Fibroblast of lung (primary cell): Measurements from ENCODE around the gene HAND1. TPM values are rescaled to one million over a fixed set of nuclear protein-coding genes. Genes with fewer than 3 reads are reported as not detected.

Experiments used
- DNase-seq, 2 donors: peaks; one replicate each; pipeline versions ENCODE4 v3.0.0 to v3.0.0-alpha.2; 2010; ENCODE audit warnings: low read depth in 2 of 2
- H2AFZ ChIP-seq: 2 replicates; pipeline ENCODE4 v1.5.1; 2012; ENCODE audit warnings: low read length, control low read depth, inconsistent platforms
- H3K27ac ChIP-seq: 2 replicates; pipeline ENCODE4 v1.5.1; 2011; ENCODE audit warnings: low read length, control low read depth; ENCODE audit not compliant: insufficient read depth
- H3K27me3 ChIP-seq: 2 replicates; pipeline ENCODE4 v1.5.1; 2011; ENCODE audit warnings: mild to moderate bottlenecking, low read length; ENCODE audit not compliant: control insufficient read depth, insufficient read depth
- H3K36me3 ChIP-seq: 2 replicates; pipeline ENCODE4 v1.5.1; 2011; ENCODE audit warnings: low read length; ENCODE audit not compliant: control insufficient read depth, insufficient read depth
- H3K4me1 ChIP-seq: 2 replicates; pipeline ENCODE4 v1.5.1; 2011; ENCODE audit warnings: low read length; ENCODE audit not compliant: control insufficient read depth, insufficient read depth; ENCODE audit errors: extremely low read depth
- H3K4me2 ChIP-seq: 2 replicates; pipeline ENCODE4 v1.5.1; 2011; ENCODE audit warnings: low read length, control low read depth; ENCODE audit not compliant: insufficient read depth; ENCODE audit errors: extremely low read depth
- H3K4me3 ChIP-seq, 4 experiments: fragments of 200-600 bp in 1 of 4; sonication (generic) in 1 of 4; replicated peaks in 1 of 4; 2 replicates each; pipeline ENCODE4 v1.5.1; 2011 to 2016; ENCODE audit warnings: low read length in 4 of 4, low read depth in 3 of 4, mild to moderate bottlenecking in 3 of 4, control low read depth in 2 of 4, inconsistent platforms in 1 of 4, mixed read lengths in 1 of 4; ENCODE audit not compliant: insufficient read depth in 1 of 4; ENCODE audit errors: control extremely low read depth in 1 of 4
- H3K79me2 ChIP-seq: 2 replicates; pipeline ENCODE4 v1.5.1; 2012; ENCODE audit warnings: mild to moderate bottlenecking, low read length, inconsistent platforms; ENCODE audit not compliant: control insufficient read depth, insufficient read depth
- H3K9ac ChIP-seq: 2 replicates; pipeline ENCODE4 v1.5.1; 2011; ENCODE audit warnings: mild to moderate bottlenecking, low read length, control low read depth; ENCODE audit not compliant: insufficient read depth
- H3K9me3 ChIP-seq: 2 replicates; pipeline ENCODE4 v1.5.1; 2012; ENCODE audit warnings: low read depth, low read length; ENCODE audit not compliant: control insufficient read depth, insufficient read depth
- H4K20me1 ChIP-seq: 2 replicates; pipeline ENCODE4 v1.5.1; 2011; ENCODE audit warnings: low read length; ENCODE audit not compliant: control insufficient read depth, insufficient read depth; ENCODE audit errors: extremely low read depth
- CTCF ChIP-seq, 2 donors: IDR thresholded peaks in 1 of 2; conservative IDR thresholded peaks in 1 of 2; 1 replicate in 1 of 2; 2 replicates in 1 of 2; pipeline ENCODE4 v1.5.1; 2011 to 2012; ENCODE audit warnings: low read length in 2 of 2, control low read depth in 1 of 2, inconsistent platforms in 1 of 2, low read depth in 1 of 2, mild to moderate bottlenecking in 1 of 2
- EZH2 ChIP-seq: IDR thresholded peaks from 2 replicates; pipeline ENCODE4 v1.5.1; 2012; ENCODE audit warnings: low read length, control low read depth, mild to moderate bottlenecking; ENCODE audit errors: missing control alignments
- polyA plus RNA-seq, 2 donors: library from polyadenylated mRNA; depleted of rRNA in 1 of 2; stranded (reverse) in 1 of 2; unstranded in 1 of 2; fragments of >200 nt; gene quantifications; 2 replicates each; pipeline ENCODE4 v1.2.1, GENCODE V29; 2011 to 2012; ENCODE audit warnings: missing spikeins in 1 of 2
- total RNA-seq: library from RNA; depleted of rRNA; stranded (reverse); fragments of >200 nt; gene quantifications from 2 replicates; pipeline ENCODE4 v1.2.1, GENCODE V29; 2014

Gene HAND1
- total and polyA plus RNA-seq, 2 donors (not counting 1 experiment from before 2014, with no cell fraction given), result not detected

GRCh38 chr5:154428208-154428607 lies 49.8 kb downstream of the HAND1 start:
- Histone ChIP-seq H2AFZ (no peak overlapping the region), H3K36me3 (no peaks in the 10 kb centered on the region), H4K20me1 (no peaks in the 10 kb centered on the region), H3K27ac (no peak overlapping the region), H3K4me1 (no peaks in the 10 kb centered on the region), H3K27me3 (no peaks in the 10 kb centered on the region), H3K4me2 (no peak overlapping the region), H3K79me2 (no peaks in the 10 kb centered on the region), H3K9me3 (no peaks in the 10 kb centered on the region), H3K4me3 (no peak overlapping the region), H3K9ac (no peak overlapping the region)
- DNase-seq, result no peak
- TF ChIP-seq CTCF (conservative IDR thresholded peaks at IDR 0.05 in 1 of 2, IDR thresholded peaks at IDR 0.05 in 1 of 2; ENCODE audit: low read depth in 1 of 2, low read length in 2 of 2), result no peak
- no peak for TF ChIP-seq EZH2

Other genes with a start within 250 kb of the HAND1 start
- gene SAP30L, start 32.2 kb downstream of the HAND1 start, total RNA-seq, result 25.9 and 26.6 TPM in 2 replicates
- 25.1 and 31.5 TPM in 2 replicates for gene SAP30L, start 32.2 kb downstream of the HAND1 start, polyA plus RNA-seq